Thoracic aorta (tissue), 2 donors: ENCODE data around the gene KRT3. TPM values are rescaled to one million over a fixed set of nuclear protein-coding genes. Genes with fewer than 3 reads are reported as not detected.

ENCODE experiments used
- ATAC-seq: fragments of 150-250 bp; one replicate; pipeline ENCODE4 v1.8.0; 2017; ENCODE audit warnings: low read depth; ENCODE audit not compliant: insufficient number of reproducible peaks, low FRiP score
- DNase-seq: peaks from one replicate; pipeline ENCODE4 v3.0.0-alpha.2; 2020; ENCODE audit warnings: low spot score
- H3K27ac ChIP-seq, 2 donors: fragments of 200-600 bp; sonication (generic); 1 replicate in 1 of 2; 2 replicates in 1 of 2; pipeline ENCODE4 v1.5.1; 2016; ENCODE audit warnings: mild to moderate bottlenecking in 2 of 2, moderate library complexity in 2 of 2
- H3K27me3 ChIP-seq: fragments of 200-600 bp; sonication (generic); replicated peaks from 2 replicates; pipeline ENCODE4 v1.6.0; 2016; ENCODE audit warnings: mild to moderate bottlenecking; ENCODE audit not compliant: insufficient read depth
- H3K36me3 ChIP-seq: fragments of 200-600 bp; sonication (generic); one replicate; pipeline ENCODE4 v1.5.1; 2016
- H3K4me1 ChIP-seq, 2 donors: fragments of 200-600 bp; sonication (generic); 1 replicate in 1 of 2; 2 replicates in 1 of 2; pipeline versions ENCODE4 v1.5.1 to v1.6.0; 2016; ENCODE audit warnings: low read depth in 2 of 2, mild to moderate bottlenecking in 1 of 2; ENCODE audit not compliant: control insufficient read depth in 1 of 2
- H3K4me3 ChIP-seq: fragments of 200-600 bp; sonication (generic); 2 replicates; pipeline ENCODE4 v1.5.1; 2016; ENCODE audit warnings: mild to moderate bottlenecking
- H3K9me3 ChIP-seq: fragments of 200-600 bp; sonication (generic); 2 replicates; pipeline ENCODE4 v1.5.1; 2016
- total RNA-seq, 2 donors: library from RNA; depleted of rRNA; stranded (reverse); fragments of >200 nt; gene quantifications; one replicate each; pipeline versions ENCODE4 v1.1.0 to v1.2.3, GENCODE V29; 2016
- TF ChIP-seq, protein P1 (sequence below): fragments of 200-600 bp; sonication (generic); IDR thresholded peaks from one replicate; pipeline ENCODE4 v1.5.1; 2019; ENCODE audit warnings: antibody characterized with exemption

The KRT3 gene
- total RNA-seq, 2 donors from 2014 or later, result not detected

DNA sequence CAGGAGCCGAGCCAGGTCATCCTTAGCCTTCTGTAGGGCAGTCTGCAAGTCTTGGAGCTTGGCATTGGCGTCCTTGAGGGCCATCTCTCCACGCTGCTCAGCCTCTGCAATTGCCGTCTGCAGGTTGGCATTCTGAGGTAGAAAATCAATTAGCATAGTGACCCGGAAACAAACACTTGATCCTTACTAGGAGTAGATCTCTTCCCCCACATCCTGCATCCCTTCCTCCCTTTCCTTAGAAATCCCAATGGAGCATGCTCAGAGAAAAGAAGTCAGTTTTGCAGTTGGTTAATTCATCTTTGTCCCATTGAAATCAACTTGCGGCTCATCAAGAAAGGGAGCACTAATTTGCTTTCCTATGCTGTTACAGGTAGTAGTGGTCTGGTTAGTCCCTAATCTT lies 24.8 kb downstream of the KRT3 start:
- Histone ChIP-seq H3K4me3 (no peak overlapping the region), H3K36me3 (no peaks in the 10 kb centered on the region), H3K27ac (no peak overlapping the region), H3K4me1 (no peaks in the 10 kb centered on the region), H3K27me3 (no peaks in the 10 kb centered on the region), H3K9me3 (no peaks in the 10 kb centered on the region)
- DNase-seq, result no peak
- no peak for ATAC-seq
- TF ChIP-seq, protein P1, sequence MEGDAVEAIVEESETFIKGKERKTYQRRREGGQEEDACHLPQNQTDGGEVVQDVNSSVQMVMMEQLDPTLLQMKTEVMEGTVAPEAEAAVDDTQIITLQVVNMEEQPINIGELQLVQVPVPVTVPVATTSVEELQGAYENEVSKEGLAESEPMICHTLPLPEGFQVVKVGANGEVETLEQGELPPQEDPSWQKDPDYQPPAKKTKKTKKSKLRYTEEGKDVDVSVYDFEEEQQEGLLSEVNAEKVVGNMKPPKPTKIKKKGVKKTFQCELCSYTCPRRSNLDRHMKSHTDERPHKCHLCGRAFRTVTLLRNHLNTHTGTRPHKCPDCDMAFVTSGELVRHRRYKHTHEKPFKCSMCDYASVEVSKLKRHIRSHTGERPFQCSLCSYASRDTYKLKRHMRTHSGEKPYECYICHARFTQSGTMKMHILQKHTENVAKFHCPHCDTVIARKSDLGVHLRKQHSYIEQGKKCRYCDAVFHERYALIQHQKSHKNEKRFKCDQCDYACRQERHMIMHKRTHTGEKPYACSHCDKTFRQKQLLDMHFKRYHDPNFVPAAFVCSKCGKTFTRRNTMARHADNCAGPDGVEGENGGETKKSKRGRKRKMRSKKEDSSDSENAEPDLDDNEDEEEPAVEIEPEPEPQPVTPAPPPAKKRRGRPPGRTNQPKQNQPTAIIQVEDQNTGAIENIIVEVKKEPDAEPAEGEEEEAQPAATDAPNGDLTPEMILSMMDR, result no peak

- no peaks in the 10 kb centered on the region for H3K36me3 ChIP-seq
- H3K27me3 ChIP-seq, result no peaks in the 10 kb centered on the region
- H3K27ac ChIP-seq, result no peak overlapping the region
- TF ChIP-seq, protein P1, result no peak
- no peak for ATAC-seq
- no peaks in the 10 kb centered on the region for H3K9me3 ChIP-seq
- no peak overlapping the region for H3K4me3 ChIP-seq
- no peak for DNase-seq
- no peaks in the 10 kb centered on the region for H3K4me1 ChIP-seq
Measured at GRCh38 chr12:52769946-52770345, 26.0 kb downstream of the KRT3 start.

GRCh38 chr12:52769354-52769753 lies 26.6 kb downstream of the KRT3 start:
- Histone ChIP-seq H3K4me3 (no peak overlapping the region), H3K4me1 (no peaks in the 10 kb centered on the region), H3K27ac (no peak overlapping the region), H3K9me3 (no peaks in the 10 kb centered on the region), H3K36me3 (no peaks in the 10 kb centered on the region), H3K27me3 (no peaks in the 10 kb centered on the region)
- TF ChIP-seq, protein P1, result no peak
- ATAC-seq (no peak), DNase-seq (no peak)

GRCh38 chr12:52768479-52769200 lies 27.3 kb downstream of the KRT3 start:
- H3K27me3 ChIP-seq, result no peaks in the 10 kb centered on the region
- DNase-seq (no peak), ATAC-seq (no peak)
- no peaks in the 10 kb centered on the region for H3K36me3 ChIP-seq
- TF ChIP-seq, protein P1, result no peak
- H3K4me1 ChIP-seq, result no peaks in the 10 kb centered on the region
- no peaks in the 10 kb centered on the region for H3K9me3 ChIP-seq
- no peak overlapping the region for H3K27ac ChIP-seq
- no peak overlapping the region for H3K4me3 ChIP-seq

- Histone ChIP-seq H3K9me3 (no peaks in the 10 kb centered on the region), H3K27ac (no peak overlapping the region), H3K4me3 (no peak overlapping the region), H3K4me1 (no peaks in the 10 kb centered on the region), H3K36me3 (no peaks in the 10 kb centered on the region), H3K27me3 (no peaks in the 10 kb centered on the region)
- ATAC-seq (no peak), DNase-seq (no peak)
- TF ChIP-seq, protein P1, result no peak
Measured at GRCh38 chr12:52767427-52767826, 28.5 kb downstream of the KRT3 start.
